PC-9 (cell line): ENCODE data around the gene EXOC2. TPM values are rescaled to one million over a fixed set of nuclear protein-coding genes. Genes with fewer than 3 reads are reported as not detected.

ENCODE experiments used
- BruUV-seq: library from RNA; stranded (reverse); fragments of 400-500 nt; replicated peaks from 2 replicates; lab custom pipeline; 2021; lab: Mats Ljungman, UMichigan
- CTCF ChIA-PET: fragments of 300-600 bp; sonication (Branson Sonifier 250); formaldehyde crosslinking; loops from one replicate; lab custom pipeline; 2022; ENCODE audit warnings: antibody characterized with exemption; lab: Charles Lee
- POLR2A ChIA-PET: fragments of 300-600 bp; sonication (Branson Sonifier 250); formaldehyde crosslinking; loops from one replicate; lab custom pipeline; 2022; ENCODE audit warnings: antibody characterized with exemption; ENCODE audit not compliant: unreplicated experiment; lab: Charles Lee
- DNase-seq, 2 experiments: peaks; one replicate each; pipeline versions ENCODE4 v3.0.0 to v3.0.0-alpha.2; 2015 to 2022; ENCODE audit warnings: mixed read lengths in 1 of 2
- H2AFZ ChIP-seq: fragments of 200-600 bp; sonication (generic); 2 replicates; pipeline ENCODE4 v1.8.1; 2017; ENCODE audit warnings: antibody characterized with exemption
- H3F3A ChIP-seq: fragments of 200-600 bp; sonication (generic); 2 replicates; pipeline ENCODE4 v1.8.1; 2017; ENCODE audit warnings: antibody characterized with exemption, mild to moderate bottlenecking, low read depth; ENCODE audit not compliant: insufficient read depth
- H3K27ac ChIP-seq: fragments of 200-600 bp; sonication (generic); 2 replicates; pipeline ENCODE4 v1.6.1; 2016; ENCODE audit warnings: mixed run types
- H3K27me3 ChIP-seq: fragments of 200-600 bp; sonication (generic); 2 replicates; pipeline ENCODE4 v1.6.1; 2016; ENCODE audit warnings: low read depth, mixed run types; ENCODE audit not compliant: insufficient read depth
- H3K36me3 ChIP-seq: fragments of 200-600 bp; sonication (generic); 2 replicates; pipeline ENCODE4 v1.6.1; 2016; ENCODE audit warnings: low read depth, mixed run types
- H3K4me1 ChIP-seq: fragments of 200-600 bp; sonication (generic); replicated peaks from 2 replicates; pipeline ENCODE4 v1.6.1; 2016; ENCODE audit warnings: mixed run types; ENCODE audit not compliant: insufficient read depth
- H3K4me2 ChIP-seq: fragments of 200-600 bp; sonication (generic); 2 replicates; pipeline ENCODE4 v1.6.1; 2017; ENCODE audit warnings: mixed run types
- H3K4me3 ChIP-seq: fragments of 200-600 bp; sonication (generic); 2 replicates; pipeline ENCODE4 v1.6.1; 2016; ENCODE audit warnings: mixed run types
- H3K79me2 ChIP-seq: fragments of 200-600 bp; sonication (generic); 2 replicates; pipeline ENCODE4 v1.6.1; 2017; ENCODE audit warnings: low read depth, mixed run types
- H3K9me2 ChIP-seq: fragments of 200-600 bp; sonication (generic); 2 replicates; pipeline ENCODE4 v1.8.1; 2017; ENCODE audit warnings: mild to moderate bottlenecking; ENCODE audit not compliant: insufficient read depth
- H3K9me3 ChIP-seq: fragments of 200-600 bp; sonication (generic); 2 replicates; pipeline ENCODE4 v1.8.1; 2016; ENCODE audit warnings: low read depth; ENCODE audit not compliant: insufficient read depth
- H4K20me1 ChIP-seq: fragments of 200-600 bp; sonication (generic); 2 replicates; pipeline ENCODE4 v1.8.1; 2017; ENCODE audit not compliant: insufficient read depth
- CTCF ChIP-seq: fragments of 200-600 bp; sonication (generic); conservative IDR thresholded peaks from 2 replicates; pipeline ENCODE4 v1.6.1; 2017; ENCODE audit warnings: mixed run types, antibody characterized with exemption, mild to moderate bottlenecking, moderate library complexity
- EZH2 ChIP-seq: fragments of 200-600 bp; sonication (generic); IDR thresholded peaks from 2 replicates; pipeline ENCODE4 v1.8.0; 2017; ENCODE audit warnings: antibody characterized with exemption, low read depth
- intact Hi-C: fragments of 100-400 bp; cut with micrococcal nuclease; formaldehyde crosslinking; loops from one replicate; pipeline ENCODE4 v1.10.0; 2022; ENCODE audit not compliant: unreplicated experiment
- total RNA-seq: library from RNA; stranded (reverse); gene quantifications from 2 replicates; pipeline ENCODE4 v1.2.3, GENCODE V29; 2021

Gene EXOC2
- total RNA-seq, 1 experiment from 2014 or later = 28.2 TPM

GRCh38 chr6:620166-620565 is 72.8 kb downstream of the EXOC2 start:
- Histone ChIP-seq H3K36me3 (no peaks in the 10 kb centered on the region), H3K79me2 (no peaks in the 10 kb centered on the region), H3F3A (no peaks in the 10 kb centered on the region), H3K4me3 (no peak overlapping the region), H3K27ac (no peak overlapping the region), H3K4me1 (no peaks in the 10 kb centered on the region), H3K9me2 (no peaks in the 10 kb centered on the region), H3K4me2 (no peak overlapping the region), H3K27me3 (no peaks in the 10 kb centered on the region), H4K20me1 (no peaks in the 10 kb centered on the region), H2AFZ (no peak overlapping the region), H3K9me3 (no peaks in the 10 kb centered on the region)
- no TSS peak for BruUV-seq
- ChIA-PET CTCF (no interaction called here), POLR2A (no interaction called here)
- intact Hi-C loops = no loop called here
- TF ChIP-seq EZH2 = no peak
- TF ChIP-seq CTCF = no peak
- no peak for DNase-seq

GRCh38 chr6:617456-618100 is 75.4 kb downstream of the EXOC2 start:
- H3K9me3 ChIP-seq = no peaks in the 10 kb centered on the region
- H3K4me1 ChIP-seq = no peaks in the 10 kb centered on the region
- no peak overlapping the region for H3K4me2 ChIP-seq
- H3K79me2 ChIP-seq = no peaks in the 10 kb centered on the region
- H3F3A ChIP-seq = no peaks in the 10 kb centered on the region
- BruUV-seq = no TSS peak
- intact Hi-C loops = loop anchor here (2.0 to 10.0 kb wide), 3 partner anchors 107 to 780 kb away; no protein-coding TSS in a partner anchor
- no peaks in the 10 kb centered on the region for H4K20me1 ChIP-seq
- CTCF ChIA-PET = interaction anchor here (0.7 kb wide), 1 partner anchor 46 kb away, joined by 5 read pairs; no protein-coding TSS in a partner anchor
- no peaks in the 10 kb centered on the region for H3K27me3 ChIP-seq
- H3K27ac ChIP-seq = no peak overlapping the region
- POLR2A ChIA-PET = no interaction called here
- H3K36me3 ChIP-seq = no peaks in the 10 kb centered on the region
- no peak for TF ChIP-seq EZH2
- TF ChIP-seq CTCF = no peak
- no peaks in the 10 kb centered on the region for H3K9me2 ChIP-seq
- H2AFZ ChIP-seq = no peak overlapping the region
- DNase-seq = peak in 1 of 2 experiments; percentile 52
- H3K4me3 ChIP-seq = no peak overlapping the region

- H3F3A ChIP-seq = no peaks in the 10 kb centered on the region
- TF ChIP-seq CTCF = no peak
- TF ChIP-seq EZH2 = no peak
- intact Hi-C loops = loop anchor here (10.0 kb wide), 1 partner anchor 111 kb away; no protein-coding TSS in a partner anchor
- no peaks in the 10 kb centered on the region for H3K9me3 ChIP-seq
- H3K4me1 ChIP-seq = no peaks in the 10 kb centered on the region
- H3K9me2 ChIP-seq = no peaks in the 10 kb centered on the region
- no peak overlapping the region for H3K27ac ChIP-seq
- no peaks in the 10 kb centered on the region for H3K79me2 ChIP-seq
- no peak overlapping the region for H2AFZ ChIP-seq
- no peak overlapping the region for H3K4me3 ChIP-seq
- H3K27me3 ChIP-seq = no peaks in the 10 kb centered on the region
- no peaks in the 10 kb centered on the region for H3K36me3 ChIP-seq
- no peak for DNase-seq
- POLR2A ChIA-PET = interaction anchor here (0.6 kb wide), 1 partner anchor 38 kb away, joined by 4 read pairs; no protein-coding TSS in a partner anchor
- no peaks in the 10 kb centered on the region for H4K20me1 ChIP-seq
- no peak overlapping the region for H3K4me2 ChIP-seq
- no TSS peak for BruUV-seq
- CTCF ChIA-PET = no interaction called here
Observed at GRCh38 chr6:613981-614380, 79.0 kb downstream of the EXOC2 start.
